Gastrocnemius medialis (tissue), 4 donors: ENCODE data around the gene PCSK1.

Experiments used
- POLR2A ChIP-seq, 2 donors: fragments of 450-650 bp; IDR thresholded peaks; one replicate each; pipeline ENCODE4 v1.6.1; 2017; ENCODE audit warnings: antibody characterized with exemption in 2 of 2, mild to moderate bottlenecking in 2 of 2, moderate library complexity in 2 of 2
- TF ChIP-seq, protein P1 (sequence below), 5 experiments: fragments of 450-650 bp in 3 of 5; fragments of 200-600 bp in 2 of 5; sonication (generic) in 2 of 5; IDR thresholded peaks in 4 of 5; conservative IDR thresholded peaks in 1 of 5; 1 replicate in 4 of 5; 2 replicates in 1 of 5; pipeline ENCODE4 v1.5.1; 2016 to 2019; ENCODE audit warnings: antibody characterized with exemption in 5 of 5, mild to moderate bottlenecking in 3 of 5, moderate library complexity in 3 of 5

DNA sequence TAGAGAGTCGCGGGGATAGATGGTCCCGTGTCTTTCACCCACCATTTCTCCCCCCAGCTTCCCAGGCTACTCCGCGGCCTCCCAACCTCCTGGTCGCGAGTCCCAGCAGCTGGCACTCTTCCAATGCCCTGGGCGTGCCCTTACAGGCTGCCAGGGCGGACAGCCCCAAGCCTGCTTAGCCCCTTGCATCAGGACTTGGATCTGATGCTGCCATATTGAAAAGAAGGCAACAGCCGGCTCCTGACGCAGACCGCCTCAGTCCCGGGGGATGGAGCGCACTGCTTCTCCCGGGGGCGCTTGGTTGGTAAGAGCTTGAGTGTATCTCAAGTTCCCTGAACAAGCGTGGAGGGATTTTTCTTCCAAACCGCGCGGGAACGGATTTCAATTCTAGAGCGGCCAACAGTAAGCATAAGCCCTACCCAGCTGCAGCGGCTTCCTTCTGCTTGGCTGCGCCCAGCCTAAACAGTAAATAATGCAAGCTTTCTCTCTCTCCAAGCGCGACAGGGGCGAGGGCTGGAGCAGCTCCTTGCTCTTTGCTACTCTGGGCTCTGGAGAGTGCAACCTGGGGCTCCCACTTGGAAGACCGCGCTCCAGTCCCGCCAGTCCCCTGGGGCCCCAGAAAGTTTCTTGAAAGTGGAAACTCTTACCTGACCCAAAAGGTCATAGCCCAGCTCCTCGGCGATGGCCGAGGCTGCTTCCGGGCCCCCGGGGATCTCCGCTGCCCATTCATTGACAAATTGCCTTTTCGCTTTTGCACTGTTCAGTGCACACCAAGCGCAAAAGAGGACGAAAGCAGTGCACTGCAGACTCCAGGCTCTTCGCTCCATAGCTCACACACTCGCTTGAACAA lies 607 bp downstream of the PCSK1 start:
- TF ChIP-seq, protein P1, sequence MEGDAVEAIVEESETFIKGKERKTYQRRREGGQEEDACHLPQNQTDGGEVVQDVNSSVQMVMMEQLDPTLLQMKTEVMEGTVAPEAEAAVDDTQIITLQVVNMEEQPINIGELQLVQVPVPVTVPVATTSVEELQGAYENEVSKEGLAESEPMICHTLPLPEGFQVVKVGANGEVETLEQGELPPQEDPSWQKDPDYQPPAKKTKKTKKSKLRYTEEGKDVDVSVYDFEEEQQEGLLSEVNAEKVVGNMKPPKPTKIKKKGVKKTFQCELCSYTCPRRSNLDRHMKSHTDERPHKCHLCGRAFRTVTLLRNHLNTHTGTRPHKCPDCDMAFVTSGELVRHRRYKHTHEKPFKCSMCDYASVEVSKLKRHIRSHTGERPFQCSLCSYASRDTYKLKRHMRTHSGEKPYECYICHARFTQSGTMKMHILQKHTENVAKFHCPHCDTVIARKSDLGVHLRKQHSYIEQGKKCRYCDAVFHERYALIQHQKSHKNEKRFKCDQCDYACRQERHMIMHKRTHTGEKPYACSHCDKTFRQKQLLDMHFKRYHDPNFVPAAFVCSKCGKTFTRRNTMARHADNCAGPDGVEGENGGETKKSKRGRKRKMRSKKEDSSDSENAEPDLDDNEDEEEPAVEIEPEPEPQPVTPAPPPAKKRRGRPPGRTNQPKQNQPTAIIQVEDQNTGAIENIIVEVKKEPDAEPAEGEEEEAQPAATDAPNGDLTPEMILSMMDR (IDR thresholded peaks at IDR 0.05 in 4 of 5, conservative IDR thresholded peaks at IDR 0.05 in 1 of 5): no peak
- TF ChIP-seq POLR2A (IDR thresholded peaks at IDR 0.05): no peak
